CD4-positive, alpha-beta T cell treated with Interleukin-1 beta for 1 hour (primary cell): ENCODE results near the gene DLX5.
"Not testable (repeated sequence)": the region's sequence is repeated elsewhere in the genome, so short reads cannot be mapped to it uniquely, and the experiment has no call there.

Source experiments
- DNase-seq, 2 donors: peaks; one replicate each; pipeline ENCODE4 v3.0.0-alpha.2; 2020 to 2022

The DLX5 gene

GRCh38 chr7:97024209-97025129 is at the start of gene DLX5:
Gene DLX5 (minus strand): TSS chr7:97024831. CDS start chr7:97024623, 208 bp downstream.
- DNase-seq, result no peak

DNA sequence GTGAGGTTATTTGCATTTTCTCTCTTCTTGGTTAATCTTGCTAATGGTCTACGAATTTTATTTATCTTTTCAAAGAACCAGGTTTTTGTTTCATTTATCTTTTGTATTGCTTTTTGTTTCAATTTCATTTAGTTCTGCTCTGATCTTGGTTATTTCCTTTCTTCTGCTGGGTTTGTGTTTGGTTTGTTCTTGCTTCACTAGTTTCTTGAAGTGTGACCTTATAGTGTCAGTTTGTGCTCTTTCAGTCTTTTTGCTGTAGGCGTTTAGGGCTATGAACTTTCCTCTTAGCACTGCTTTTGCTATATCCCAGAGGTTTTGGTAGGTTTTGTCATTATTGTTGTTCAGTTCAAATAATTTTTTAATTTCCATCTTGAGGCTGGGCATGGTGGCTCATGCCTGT is 47.4 kb upstream of the DLX5 start:
- DNase-seq, result not testable (repeated sequence)

- DNase-seq, result peak in 1 of 2 donors; percentile 34
These were observed 40.4 kb upstream of the DLX5 start for GRCh38 chr7:97064972-97065587.

GRCh38 chr7:97064020-97064419 is 39.4 kb upstream of the DLX5 start:
- DNase-seq, result no peak

DNA sequence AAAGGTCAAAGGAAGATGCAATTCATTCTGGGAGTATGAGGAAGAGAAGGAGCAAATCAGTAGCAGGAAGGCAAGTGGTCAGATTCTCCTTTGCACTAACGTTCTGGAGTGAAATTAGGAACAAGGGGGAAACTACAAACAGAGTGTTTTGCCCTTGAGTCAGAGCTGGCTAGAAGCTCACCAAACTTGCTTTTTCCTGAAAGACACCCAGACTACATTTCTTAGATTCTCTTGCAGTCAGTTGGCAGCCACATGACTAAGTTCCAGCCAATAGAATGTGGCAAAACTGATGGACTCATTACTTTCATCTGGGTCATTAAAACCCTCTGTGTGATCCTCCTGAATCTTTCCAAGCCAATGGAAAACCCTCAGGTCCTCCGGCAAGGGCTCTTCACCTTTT is 18.6 kb upstream of the DLX5 start:
- no peak for DNase-seq

- DNase-seq, result no peak
These were observed 14.9 kb upstream of the DLX5 start for GRCh38 chr7:97039374-97040065.

DNA sequence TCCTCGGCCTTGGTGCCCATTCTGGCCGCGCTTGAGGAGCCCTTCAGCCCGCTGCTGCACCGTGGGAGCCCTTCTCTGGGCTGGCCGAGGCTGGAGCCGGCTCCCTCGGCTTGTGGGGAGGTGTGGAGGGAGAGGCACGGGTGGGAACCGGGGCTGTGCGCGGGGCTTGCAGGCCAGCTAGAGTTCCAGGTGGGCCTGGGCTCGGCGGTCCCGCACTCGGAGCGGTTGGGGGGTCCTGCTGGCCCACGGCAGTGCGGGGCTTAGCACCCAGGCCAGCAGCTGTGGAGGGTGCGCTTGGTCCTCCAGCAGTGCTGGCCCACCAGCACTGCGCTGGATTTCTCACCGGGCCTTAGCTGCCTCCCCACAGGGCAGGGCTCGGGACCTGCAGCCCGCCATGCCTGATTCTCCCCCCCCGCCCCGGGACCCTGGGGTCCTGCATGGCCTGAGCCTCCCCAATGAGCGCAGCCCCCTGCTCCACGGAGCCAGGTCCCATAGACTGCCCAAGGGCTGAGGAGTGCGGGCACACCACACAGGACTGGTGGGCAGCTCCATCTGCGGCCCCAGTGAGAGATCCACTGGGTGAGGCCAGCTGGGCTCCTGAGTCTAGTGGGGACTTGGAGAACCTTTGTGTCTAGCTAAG is 9.7 kb upstream of the DLX5 start:
- not testable (repeated sequence) for DNase-seq

GRCh38 chr7:97027427-97028234 is 3.0 kb upstream of the DLX5 start:
- DNase-seq, result peak; percentile 64 to 65

DNA sequence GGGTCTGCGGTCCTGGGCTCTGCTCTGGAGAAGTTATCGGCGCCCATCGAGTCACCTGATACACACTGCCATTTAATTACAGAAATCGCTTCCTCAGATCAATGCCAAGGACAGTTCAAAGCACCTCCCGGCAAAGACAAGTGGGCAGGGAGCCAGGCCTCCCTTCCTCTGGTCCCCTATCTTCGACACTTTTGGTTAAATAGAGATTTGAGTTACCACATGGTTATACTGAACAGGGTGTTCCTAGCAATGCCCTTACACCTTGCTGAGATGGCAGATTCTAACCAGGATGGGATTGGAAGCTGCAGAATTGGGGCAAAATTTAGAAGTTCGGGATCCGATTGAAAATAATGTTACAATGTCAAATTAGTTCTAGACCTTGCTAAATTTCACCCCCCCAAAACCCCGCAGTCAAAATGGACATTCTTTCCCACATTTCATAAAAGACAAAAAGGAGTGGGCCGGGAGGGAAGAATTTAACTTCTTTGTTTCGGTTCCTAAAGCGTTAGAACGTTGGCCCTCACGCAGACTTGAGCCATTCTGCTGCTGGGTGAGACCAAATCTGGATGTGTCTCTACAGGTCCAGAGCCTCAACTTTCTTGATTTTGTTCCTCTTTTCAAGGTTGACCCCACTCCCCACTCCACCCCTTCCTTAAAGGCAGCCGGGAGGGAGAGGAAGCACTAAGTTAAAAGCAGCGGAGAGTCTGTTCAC is 2.2 kb upstream of the DLX5 start:
- DNase-seq, result no peak

DNA sequence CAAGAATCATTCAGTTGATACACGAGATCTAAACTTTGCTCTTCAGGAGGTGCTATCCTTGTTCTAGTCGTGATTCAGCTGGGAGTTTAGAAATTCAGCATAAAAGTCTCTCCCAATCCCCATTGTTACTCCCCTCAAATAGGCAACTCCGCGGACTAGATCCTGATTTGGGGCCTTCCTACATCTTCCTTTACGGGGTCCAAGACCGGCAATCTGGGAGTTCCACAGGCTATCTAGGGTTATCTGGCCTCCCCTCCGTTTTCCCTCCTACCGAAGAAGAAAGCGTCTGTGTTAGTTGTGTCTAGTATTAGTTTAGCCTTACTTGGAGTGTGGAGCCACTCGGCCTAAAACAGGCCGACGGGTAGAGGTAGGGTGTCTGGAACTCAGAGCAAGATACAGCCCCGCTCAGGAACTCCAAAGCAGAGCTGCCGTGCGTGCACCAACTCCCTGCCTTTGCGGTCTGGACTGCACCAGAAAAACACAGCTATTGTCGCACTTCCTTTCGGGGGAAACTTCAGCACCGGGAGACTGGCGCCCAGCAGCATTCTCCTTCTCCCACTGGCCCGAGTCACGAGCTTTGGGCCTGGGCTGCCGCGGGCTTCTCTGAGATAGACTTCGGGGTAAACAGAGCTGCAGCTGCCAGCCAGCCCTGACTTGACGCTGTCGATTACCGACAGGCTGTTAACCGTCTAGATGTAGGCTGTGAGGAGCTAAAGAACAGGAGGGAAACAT is 1.5 kb upstream of the DLX5 start:
- no peak for DNase-seq

DNA sequence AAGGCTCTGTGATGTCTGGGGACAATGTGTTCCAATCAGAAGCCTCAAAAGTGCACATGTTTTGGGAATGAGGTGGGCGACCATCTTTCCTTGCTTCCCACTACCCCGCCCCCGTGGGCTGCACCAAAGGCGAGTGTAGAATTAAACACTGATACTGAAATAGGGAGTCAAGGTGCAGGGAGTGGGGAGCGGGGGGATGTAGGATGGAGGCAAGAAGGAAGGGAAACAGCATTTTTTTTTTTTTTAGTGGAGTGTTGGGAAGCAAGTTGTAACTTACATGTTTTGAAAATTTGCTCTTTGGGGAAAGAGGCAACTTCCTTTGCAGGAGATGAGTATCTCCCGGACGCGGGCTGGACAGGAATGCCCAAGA is 484 bp upstream of the DLX5 start:
- DNase-seq, result no peak

DNA sequence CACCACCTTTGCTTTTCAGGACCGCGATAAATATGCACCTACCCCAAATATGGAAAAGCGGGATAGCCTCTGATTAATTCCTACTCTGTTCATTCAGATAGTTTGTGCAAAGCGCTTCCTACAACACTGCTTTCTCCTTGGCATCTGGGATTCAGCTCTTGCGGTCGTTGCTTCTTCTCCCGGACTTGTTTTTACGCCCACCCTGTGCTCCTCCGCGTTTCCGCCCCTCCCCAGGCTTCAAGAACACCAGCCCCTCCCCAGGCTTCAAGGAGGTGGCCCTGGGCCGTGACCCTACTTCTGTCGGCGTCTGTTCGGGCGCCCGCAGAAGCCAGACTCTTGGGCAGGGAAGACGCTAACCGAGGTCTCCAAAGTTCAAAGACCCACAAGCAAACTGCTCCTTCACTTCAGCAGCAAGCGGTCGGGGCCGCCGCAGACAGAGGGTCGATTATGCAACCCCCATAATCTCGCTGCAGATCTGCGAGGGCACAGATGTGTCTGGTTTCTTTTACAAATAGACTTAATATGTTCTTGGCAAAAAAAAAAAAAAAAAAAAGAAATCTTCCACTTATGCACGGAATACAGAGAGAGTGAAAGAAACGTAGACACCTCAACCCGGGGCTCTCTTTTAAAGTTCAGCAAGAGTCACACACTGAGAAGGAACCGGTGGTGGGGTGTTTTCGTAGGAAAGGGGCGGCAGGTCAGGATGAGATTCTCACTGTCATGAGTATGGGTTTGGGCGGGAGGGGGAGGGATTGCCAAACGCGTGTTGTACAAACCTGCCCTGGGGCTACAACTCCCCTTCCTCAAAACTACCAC is 1.9 kb downstream of the DLX5 start:
- no peak for DNase-seq

DNA sequence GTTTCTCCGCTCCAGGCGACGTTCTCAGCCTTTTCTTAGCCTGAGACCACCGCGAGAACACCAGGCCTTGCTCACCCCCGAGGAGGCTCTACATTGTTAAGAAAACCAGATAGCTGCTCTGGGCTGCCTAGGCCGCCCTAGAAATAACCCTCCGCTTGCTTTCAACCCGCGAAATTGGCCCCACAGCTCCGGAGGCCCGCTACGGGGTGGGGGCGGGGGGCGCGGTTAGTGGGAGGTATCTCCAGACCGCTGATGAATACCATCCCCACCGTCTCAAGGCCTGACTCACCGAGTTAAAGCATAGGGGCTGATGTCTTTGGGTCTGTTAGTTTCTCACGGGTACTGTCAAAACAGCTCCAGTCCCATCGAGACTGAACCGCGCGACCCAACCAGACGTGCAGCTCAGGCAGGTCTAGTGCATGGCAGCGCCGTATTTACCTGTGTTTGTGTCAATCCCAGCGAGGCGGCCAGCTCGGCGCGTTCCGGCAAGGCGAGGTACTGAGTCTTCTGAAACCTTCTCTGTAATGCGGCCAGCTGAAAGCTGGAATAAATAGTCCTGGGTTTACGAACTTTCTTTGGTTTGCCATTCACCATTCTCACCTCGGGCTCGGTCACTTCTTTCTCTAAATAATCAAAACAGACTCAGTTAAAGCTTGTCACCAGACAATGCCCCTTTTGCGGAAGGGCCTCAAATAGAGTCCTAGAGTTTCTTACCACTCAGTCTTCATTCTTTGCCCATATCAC is 2.7 kb downstream of the DLX5 start:
- DNase-seq, result no peak

GRCh38 chr7:97020996-97021746 is 3.5 kb downstream of the DLX5 start:
- DNase-seq, result no peak

GRCh38 chr7:97020601-97020995 is 4.0 kb downstream of the DLX5 start:
- DNase-seq, result no peak

DNA sequence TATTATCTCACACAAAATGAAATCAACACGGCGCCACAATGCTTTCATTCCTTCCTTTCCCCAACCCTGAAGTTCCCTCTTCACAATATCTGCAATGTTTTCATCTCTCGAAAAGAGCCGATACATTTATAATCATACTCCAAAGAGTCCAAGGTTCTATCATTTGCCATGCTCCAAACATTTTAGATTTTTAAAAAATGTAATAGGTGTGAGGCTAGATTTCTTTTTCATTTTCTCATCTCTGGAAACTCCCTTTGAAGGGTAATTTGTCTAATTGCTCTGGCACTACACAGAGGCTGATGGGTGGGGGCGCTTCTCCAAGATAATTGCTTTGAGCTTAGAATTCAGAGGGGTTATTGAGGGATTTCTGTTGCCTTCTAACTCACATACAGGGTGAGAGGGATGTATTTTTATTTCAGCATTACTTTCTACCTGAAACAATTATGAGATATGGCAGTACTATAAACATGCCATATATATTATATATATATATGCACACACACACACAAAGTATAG is 4.9 kb downstream of the DLX5 start:
- DNase-seq, result no peak

DNA sequence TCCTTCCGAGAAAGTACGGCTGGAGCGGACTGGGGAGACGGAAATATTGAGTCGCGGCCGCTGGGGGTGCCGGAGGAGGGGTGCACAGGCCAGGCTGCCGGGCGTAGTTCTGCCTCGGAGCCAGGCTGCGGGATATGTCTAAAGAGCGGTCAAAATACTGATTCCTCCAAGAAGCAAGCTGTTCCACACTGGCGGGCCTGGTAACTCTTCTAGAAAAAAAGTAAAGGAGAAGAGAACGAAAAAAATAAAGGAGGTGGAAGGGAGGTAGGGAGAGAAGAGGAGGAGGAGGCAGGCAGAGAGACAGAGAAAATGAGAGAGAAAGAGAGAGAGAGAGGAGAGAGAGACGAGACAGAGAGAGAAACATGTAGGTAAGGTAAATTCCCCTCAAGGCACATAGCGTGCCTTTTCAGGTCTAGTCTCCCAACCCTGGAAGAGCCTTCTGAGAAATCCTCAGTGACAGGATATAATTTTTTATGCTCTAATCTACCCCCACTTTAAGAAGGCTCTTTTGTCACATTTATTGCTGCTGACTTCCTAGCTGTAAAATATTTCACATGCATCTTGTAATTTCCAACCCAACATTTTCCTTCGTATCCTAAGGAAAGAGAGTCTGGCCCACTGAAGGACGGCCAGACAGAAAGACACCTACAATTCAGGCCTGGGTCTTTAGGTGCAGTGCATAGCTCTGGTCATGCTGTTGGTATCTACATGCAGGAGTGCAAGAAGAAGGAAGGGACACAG is 5.7 kb downstream of the DLX5 start:
- DNase-seq, result no peak
